GM04503 (cell line): ENCODE results near the gene SNX24.
"Not testable (repeated sequence)": the region's sequence is repeated elsewhere in the genome, so short reads cannot be mapped to it uniquely, and the experiment has no call there.

Experiments
- DNase-seq: peaks from one replicate; pipeline ENCODE4 v3.0.0-alpha.2; 2012; ENCODE audit warnings: low read depth

Gene SNX24

GRCh38 chr5:122967625-122968024 is 122.2 kb downstream of the SNX24 start:
- DNase-seq = no peak

GRCh38 chr5:122968056-122968455 is 122.6 kb downstream of the SNX24 start:
- DNase-seq = not testable (repeated sequence)

- DNase-seq = no peak
Measured at GRCh38 chr5:122971333-122971732, 125.9 kb downstream of the SNX24 start.

GRCh38 chr5:122972877-122973276 is 127.5 kb downstream of the SNX24 start:
- peak; percentile 18 for DNase-seq

- not testable (repeated sequence) for DNase-seq
Measured at GRCh38 chr5:122973759-122974158, 128.3 kb downstream of the SNX24 start.

- not testable (repeated sequence) for DNase-seq
Measured at GRCh38 chr5:122974251-122974650, 128.8 kb downstream of the SNX24 start.

GRCh38 chr5:122977319-122977718 is 131.9 kb downstream of the SNX24 start:
- DNase-seq = no peak

GRCh38 chr5:122978068-122978467 is 132.7 kb downstream of the SNX24 start:
- no peak for DNase-seq

- no peak for DNase-seq
Measured at GRCh38 chr5:122978644-122979297, 133.4 kb downstream of the SNX24 start.

- DNase-seq = no peak
Measured at GRCh38 chr5:122981846-122982245, 136.4 kb downstream of the SNX24 start.

- DNase-seq = no peak
Measured at GRCh38 chr5:122982376-122982775, 137.0 kb downstream of the SNX24 start.

GRCh38 chr5:122984425-122984824 is 139.0 kb downstream of the SNX24 start:
- no peak for DNase-seq

- DNase-seq = no peak
Measured at GRCh38 chr5:122985006-122985700, 139.7 kb downstream of the SNX24 start.

- no peak for DNase-seq
Measured at GRCh38 chr5:122985954-122986721, 140.7 kb downstream of the SNX24 start.

- no peak for DNase-seq
Measured at GRCh38 chr5:122996091-122996490, 150.7 kb downstream of the SNX24 start.

- no peak for DNase-seq
Measured at GRCh38 chr5:122997294-122997693, 151.9 kb downstream of the SNX24 start.

- no peak for DNase-seq
Measured at GRCh38 chr5:122999947-123000563, 154.6 kb downstream of the SNX24 start.

GRCh38 chr5:123000731-123001130 is 155.3 kb downstream of the SNX24 start:
- no peak for DNase-seq

GRCh38 chr5:123001808-123002207 is 156.4 kb downstream of the SNX24 start:
- DNase-seq = no peak

GRCh38 chr5:123007182-123007581 is 161.8 kb downstream of the SNX24 start:
- DNase-seq = no peak

GRCh38 chr5:123007754-123008153 is 162.3 kb downstream of the SNX24 start:
- DNase-seq = no peak

GRCh38 chr5:123012321-123012720 is 166.9 kb downstream of the SNX24 start:
- peak; percentile 5 for DNase-seq

- DNase-seq = no peak
Measured at GRCh38 chr5:123014689-123015088, 169.3 kb downstream of the SNX24 start.
